ENCODE data around the gene KIRREL1. TPM values are rescaled to one million over a fixed set of nuclear protein-coding genes. Genes with fewer than 3 reads are reported as not detected.

Gene KIRREL1
- total and polyA plus RNA-seq, 2 experiments from 2014 or later, result 5.1 to 35.2 TPM

GRCh38 chr1:158027508-158027907, 34.1 kb downstream of the KIRREL1 start:
- Mint-ChIP-seq H3K4me1 (peaks cover 48% of the 10 kb centered on the region), H3K4me3 (no peak overlapping the region), H3K27me3 (ENCODE audit: insufficient read depth, low read depth, poor library complexity) (peaks cover 11% of the 10 kb centered on the region), H3K9me3 (no peaks in the 10 kb centered on the region), H3K27ac (no peak overlapping the region; the same call in 1 of the 2 replicates), H3K36me3 (ENCODE audit: low read depth) (peaks cover 23% of the 10 kb centered on the region)
- Histone ChIP-seq H3K27me3 (ENCODE audit: insufficient read depth) (no peaks in the 10 kb centered on the region), H3K27ac (ENCODE audit: low read depth) (peak overlapping the region; percentile 39; the same call in 1 of the 2 replicates), H3K4me2 (no peak overlapping the region), H3K36me3 (ENCODE audit: insufficient read depth) (no peaks in the 10 kb centered on the region), H2AFZ (no peak overlapping the region), H3K4me3 (no peak overlapping the region), H3F3A (replicated peaks; ENCODE audit: low read depth) (no peaks in the 10 kb centered on the region), H3K9me2 (ENCODE audit: insufficient read depth) (no peaks in the 10 kb centered on the region), H3K4me1 (ENCODE audit: insufficient read depth) (peaks cover 20% of the 10 kb centered on the region), H4K20me1 (replicated peaks; ENCODE audit: insufficient read depth) (no peaks in the 10 kb centered on the region), H3K79me2 (replicated peaks; ENCODE audit: insufficient read depth) (peaks cover 55% of the 10 kb centered on the region)
- ATAC-seq (no peak), DNase-seq (ENCODE audit: low spot score) (no peak)
- TF ChIP-seq ZNF114 (CRISPR knock-in tag; IDR thresholded peaks at IDR 0.05), result no peak
- TF ChIP-seq CTCF (conservative IDR thresholded peaks at IDR 0.05; ENCODE audit: low read depth in 2 of 2), result no peak
- TF ChIP-seq POLR2AphosphoS5 (IDR thresholded peaks at IDR 0.05; ENCODE audit: low read depth), result no peak
- TF ChIP-seq, protein P1, sequence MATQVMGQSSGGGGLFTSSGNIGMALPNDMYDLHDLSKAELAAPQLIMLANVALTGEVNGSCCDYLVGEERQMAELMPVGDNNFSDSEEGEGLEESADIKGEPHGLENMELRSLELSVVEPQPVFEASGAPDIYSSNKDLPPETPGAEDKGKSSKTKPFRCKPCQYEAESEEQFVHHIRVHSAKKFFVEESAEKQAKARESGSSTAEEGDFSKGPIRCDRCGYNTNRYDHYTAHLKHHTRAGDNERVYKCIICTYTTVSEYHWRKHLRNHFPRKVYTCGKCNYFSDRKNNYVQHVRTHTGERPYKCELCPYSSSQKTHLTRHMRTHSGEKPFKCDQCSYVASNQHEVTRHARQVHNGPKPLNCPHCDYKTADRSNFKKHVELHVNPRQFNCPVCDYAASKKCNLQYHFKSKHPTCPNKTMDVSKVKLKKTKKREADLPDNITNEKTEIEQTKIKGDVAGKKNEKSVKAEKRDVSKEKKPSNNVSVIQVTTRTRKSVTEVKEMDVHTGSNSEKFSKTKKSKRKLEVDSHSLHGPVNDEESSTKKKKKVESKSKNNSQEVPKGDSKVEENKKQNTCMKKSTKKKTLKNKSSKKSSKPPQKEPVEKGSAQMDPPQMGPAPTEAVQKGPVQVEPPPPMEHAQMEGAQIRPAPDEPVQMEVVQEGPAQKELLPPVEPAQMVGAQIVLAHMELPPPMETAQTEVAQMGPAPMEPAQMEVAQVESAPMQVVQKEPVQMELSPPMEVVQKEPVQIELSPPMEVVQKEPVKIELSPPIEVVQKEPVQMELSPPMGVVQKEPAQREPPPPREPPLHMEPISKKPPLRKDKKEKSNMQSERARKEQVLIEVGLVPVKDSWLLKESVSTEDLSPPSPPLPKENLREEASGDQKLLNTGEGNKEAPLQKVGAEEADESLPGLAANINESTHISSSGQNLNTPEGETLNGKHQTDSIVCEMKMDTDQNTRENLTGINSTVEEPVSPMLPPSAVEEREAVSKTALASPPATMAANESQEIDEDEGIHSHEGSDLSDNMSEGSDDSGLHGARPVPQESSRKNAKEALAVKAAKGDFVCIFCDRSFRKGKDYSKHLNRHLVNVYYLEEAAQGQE (IDR thresholded peaks at IDR 0.05; ENCODE audit: unreplicated experiment), result no peak
- no peak for TF ChIP-seq ZNF331 (CRISPR knock-in tag; IDR thresholded peaks at IDR 0.05; ENCODE audit: low read depth)
- TF ChIP-seq EZH2phosphoT487 (IDR thresholded peaks at IDR 0.05; ENCODE audit: unreplicated experiment), result no peak
- TF ChIP-seq JUNB (IDR thresholded peaks at IDR 0.05; ENCODE audit: unreplicated experiment), result no peak
- no peak for TF ChIP-seq ETS1 (IDR thresholded peaks at IDR 0.05)
- no peak for TF ChIP-seq NANOG (IDR thresholded peaks at IDR 0.05; ENCODE audit: borderline replicate concordance)
- TF ChIP-seq CREB1 (CRISPR knock-in tag; IDR thresholded peaks at IDR 0.05; ENCODE audit: low read depth), result no peak
- TF ChIP-seq EZH2 (IDR thresholded peaks at IDR 0.05; ENCODE audit: low read depth, unreplicated experiment), result no peak
- no peak for TF ChIP-seq STAT1 (IDR thresholded peaks at IDR 0.05; ENCODE audit: unreplicated experiment)

Data from GM23338 (cell line).